HuH-7 (cell line): ENCODE results near the gene TNFRSF25.
A peak's percentile ranks its signal among the peaks of the same experiment; 100 is the strongest.
"Not testable (repeated sequence)": the region's sequence is repeated elsewhere in the genome, so short reads cannot be mapped to it uniquely, and the experiment has no call there.

ENCODE experiments used
- DNase-seq: peaks from one replicate; pipeline ENCODE4 v3.0.0; 2011; ENCODE audit warnings: low spot score

The TNFRSF25 gene

DNA sequence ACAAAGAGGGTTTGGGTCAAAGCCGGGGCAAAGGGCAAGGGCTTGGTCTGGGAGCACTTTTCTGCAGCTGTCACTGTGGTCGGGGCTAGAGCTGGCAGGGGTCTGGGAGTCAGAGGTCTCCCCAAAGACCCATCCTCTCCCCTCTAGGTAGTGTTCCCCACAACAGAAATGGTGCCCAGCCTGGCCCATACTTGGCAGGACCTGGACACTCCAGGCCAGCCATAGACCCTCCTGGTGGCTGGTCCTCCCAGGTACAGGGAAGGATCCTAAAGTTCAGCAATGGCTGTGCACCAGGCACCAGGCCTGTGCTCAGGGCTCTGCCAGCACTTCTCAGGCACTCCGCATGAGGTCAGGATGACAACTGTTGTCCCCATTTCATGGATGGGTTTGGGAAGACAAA is 30.4 kb downstream of the TNFRSF25 start:
- no peak for DNase-seq

DNA sequence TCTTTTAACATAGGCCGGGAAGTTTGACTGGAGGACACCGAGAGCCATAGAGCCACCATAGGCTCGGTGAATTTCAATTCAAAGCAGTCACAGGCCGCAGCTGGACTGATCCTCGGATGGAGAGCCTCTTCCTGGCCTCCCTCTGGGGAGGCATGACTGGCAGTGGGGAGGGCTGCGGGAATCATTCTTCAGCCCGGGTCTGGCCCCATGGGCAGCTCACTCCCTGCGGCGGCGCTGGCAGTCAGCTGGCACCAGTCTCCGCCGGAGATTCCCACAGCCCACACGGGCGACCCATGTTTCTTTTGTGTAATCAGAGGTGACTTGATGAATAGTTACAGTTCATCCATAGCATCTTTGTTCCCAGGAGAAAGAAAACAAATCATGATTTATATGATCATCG is 30.8 kb downstream of the TNFRSF25 start:
- DNase-seq: no peak

- DNase-seq: no peak
Measured at GRCh38 chr1:6434186-6434585, 31.8 kb downstream of the TNFRSF25 start.

DNA sequence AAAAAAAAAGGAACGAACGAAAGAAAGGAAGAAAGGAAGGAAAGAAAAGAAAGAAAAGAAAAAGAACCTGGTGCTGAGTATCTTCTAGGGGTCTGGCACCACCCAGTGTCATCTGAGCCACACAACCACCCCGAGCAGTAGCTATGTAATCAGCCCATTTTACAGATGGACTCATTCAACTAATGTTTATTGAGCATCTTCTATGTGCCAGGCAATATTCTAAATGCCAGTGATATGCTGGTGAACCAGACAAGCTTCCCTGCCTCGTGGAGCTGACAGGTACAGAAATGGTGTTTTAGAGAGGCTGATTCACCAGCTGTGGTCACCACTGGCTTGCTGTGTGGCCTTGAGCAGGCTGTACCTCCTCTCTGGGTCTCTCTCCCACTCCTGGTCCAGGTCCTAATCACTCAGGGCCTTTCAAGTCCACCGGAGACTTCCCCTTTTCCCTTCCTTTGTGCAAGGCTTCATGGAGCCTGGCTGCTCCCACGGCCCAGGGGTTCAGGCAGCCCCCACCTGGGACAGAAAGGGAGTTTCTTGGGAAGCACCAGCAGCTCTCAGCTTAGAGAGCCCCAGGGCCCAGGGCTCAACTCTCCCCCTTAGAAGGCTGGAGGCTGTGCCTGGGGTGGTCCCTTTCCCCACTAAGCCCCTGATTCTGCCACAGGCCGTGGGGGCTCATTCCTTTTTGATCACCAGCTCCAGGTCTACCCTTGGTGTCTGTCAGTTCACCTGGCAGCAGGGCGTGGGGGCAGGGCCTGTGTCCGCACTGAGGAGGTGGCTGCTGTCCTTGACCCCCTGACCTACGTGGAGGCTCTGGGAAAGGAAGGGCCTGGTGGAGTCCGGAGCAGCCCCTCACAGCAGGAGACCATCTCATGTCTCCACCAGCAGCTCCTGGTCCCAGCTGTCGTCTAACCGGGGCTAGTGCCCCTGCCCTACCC is 34.1 kb downstream of the TNFRSF25 start:
- not testable (repeated sequence) for DNase-seq

GRCh38 chr1:6429660-6430411 is 36.1 kb downstream of the TNFRSF25 start:
- not testable (repeated sequence) for DNase-seq

DNA sequence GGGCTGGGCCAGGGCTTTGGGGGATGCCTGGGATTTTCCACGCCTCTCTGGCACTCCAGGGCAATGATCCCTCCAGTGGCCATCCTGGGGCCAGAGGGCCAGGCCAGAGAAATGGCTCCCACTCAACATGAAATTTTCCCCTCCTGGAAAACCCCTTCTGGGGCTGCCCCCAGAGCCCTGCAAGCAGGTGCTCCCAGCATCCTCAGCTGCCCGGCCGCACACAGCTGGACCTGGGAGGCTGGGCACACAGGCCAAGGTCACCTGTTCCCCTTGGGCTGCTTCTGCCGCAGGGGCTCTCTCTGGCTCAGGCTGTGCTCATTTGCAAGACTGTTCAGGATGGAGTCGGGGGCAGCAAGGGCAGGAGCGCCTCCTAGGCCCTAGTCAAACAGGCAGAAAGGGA is 37.5 kb downstream of the TNFRSF25 start:
- not testable (repeated sequence) for DNase-seq

GRCh38 chr1:6427441-6428390 is 38.3 kb downstream of the TNFRSF25 start:
- DNase-seq: no peak

DNA sequence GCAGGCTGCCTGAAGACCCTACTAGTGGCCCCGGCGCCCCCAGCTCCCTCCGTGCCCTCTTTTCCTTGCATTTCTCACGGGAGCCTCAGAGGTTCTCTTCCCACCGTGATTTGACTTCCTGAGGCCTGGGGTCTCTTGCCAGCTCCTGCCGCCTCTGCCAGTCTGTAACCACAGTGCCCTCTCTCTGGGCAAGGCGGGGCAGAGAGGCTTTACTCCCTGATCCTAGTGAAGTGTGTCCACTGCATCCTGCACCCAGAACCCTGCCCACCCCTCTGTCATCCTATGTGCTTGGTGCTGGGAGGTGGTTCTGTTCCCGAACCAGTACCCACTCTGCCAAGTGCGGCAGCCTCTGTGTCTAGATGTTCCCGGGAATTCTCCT is 39.0 kb downstream of the TNFRSF25 start:
- no peak for DNase-seq

GRCh38 chr1:6426277-6426971 is 39.5 kb downstream of the TNFRSF25 start:
- no peak for DNase-seq

DNA sequence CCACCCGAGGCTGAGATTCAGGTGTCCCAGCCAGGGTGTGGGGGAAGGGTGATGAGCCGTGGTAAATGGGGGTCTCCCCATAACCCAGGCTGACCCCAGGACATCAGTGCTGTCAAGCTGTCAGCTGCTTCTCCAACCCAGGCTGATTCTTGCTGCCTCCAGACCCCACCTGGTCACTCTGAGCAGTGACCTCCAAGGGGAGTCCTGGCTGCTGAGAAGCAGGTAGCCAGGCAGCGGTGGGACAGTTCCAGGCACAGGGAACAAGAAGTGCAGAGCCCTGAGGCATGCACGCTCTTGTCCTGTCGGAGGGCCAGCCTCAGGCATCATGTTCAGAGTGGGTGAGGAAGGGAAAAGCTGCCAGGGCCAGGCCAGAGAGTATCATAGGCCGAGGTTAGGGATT is 40.3 kb downstream of the TNFRSF25 start:
- no peak for DNase-seq

- DNase-seq: peak; percentile 72
Measured at GRCh38 chr1:6424619-6425593, 41.1 kb downstream of the TNFRSF25 start, which contains the start of gene ESPN. ESPN (plus strand) TSS chr1:6424776; CDS start chr1:6424956, 180 bp downstream.

DNA sequence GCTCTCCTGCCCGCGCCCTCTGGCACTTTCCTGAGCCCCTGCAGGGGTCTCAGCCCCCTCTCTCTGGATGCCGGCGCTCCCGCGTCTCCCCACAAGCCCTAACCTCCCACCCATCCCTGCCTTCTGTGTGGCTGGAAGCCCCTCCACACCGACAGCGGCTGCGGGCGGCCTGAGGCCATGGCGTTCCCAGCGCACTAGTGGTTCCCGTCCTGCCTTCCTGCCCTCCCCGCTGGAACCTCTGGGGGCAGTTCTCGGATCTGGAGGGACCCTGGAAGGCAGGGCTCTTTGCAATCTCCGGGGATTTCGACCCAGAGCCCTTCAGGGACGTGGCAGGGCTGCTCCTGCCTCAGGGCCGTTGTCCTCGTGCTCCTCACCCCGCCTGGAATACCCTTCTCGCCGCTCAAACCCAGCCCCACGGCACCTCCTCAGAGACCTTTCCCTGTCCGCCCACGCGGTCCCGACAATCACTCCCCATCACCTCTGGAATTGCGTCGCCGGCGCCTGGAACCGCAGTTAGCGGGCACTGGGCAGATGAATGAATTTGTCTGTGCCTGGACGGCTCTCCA is 41.9 kb downstream of the TNFRSF25 start:
- DNase-seq: peak; percentile 55

- DNase-seq: peak; percentile 91
Measured at GRCh38 chr1:6423321-6423999, 42.5 kb downstream of the TNFRSF25 start.

GRCh38 chr1:6421266-6421665 is 44.7 kb downstream of the TNFRSF25 start:
- no peak for DNase-seq

GRCh38 chr1:6420454-6421042 is 45.4 kb downstream of the TNFRSF25 start:
- DNase-seq: no peak

GRCh38 chr1:6419804-6420453 is 46.0 kb downstream of the TNFRSF25 start, which contains the start of gene HES2:
HES2 (minus strand) TSS chr1:6419919; CDS start chr1:6419820, 99 bp downstream.
- DNase-seq: peak; percentile 66

GRCh38 chr1:6419397-6419803 is 46.6 kb downstream of the TNFRSF25 start:
- no peak for DNase-seq
